H1 (cell line): ENCODE measurements around the gene ATP8B3. TPM values are rescaled to one million over a fixed set of nuclear protein-coding genes. Genes with fewer than 3 reads are reported as not detected.

Experiments
- POLR2A ChIP-seq, 2 experiments: IDR thresholded peaks; 1 replicate in 1 of 2; 2 replicates in 1 of 2; pipeline ENCODE4 v1.6.1; 2011; ENCODE audit warnings: low read depth in 2 of 2, low read length in 2 of 2, mild to moderate bottlenecking in 2 of 2; ENCODE audit errors: control extremely low read depth in 1 of 2
- RAD21 ChIP-seq, 2 experiments: IDR thresholded peaks in 1 of 2; conservative IDR thresholded peaks in 1 of 2; 2 replicates each; pipeline ENCODE4 v1.6.1; 2011; ENCODE audit warnings: low read depth in 2 of 2, low read length in 2 of 2, improper control_type of control experiment in 1 of 2, inconsistent platforms in 1 of 2, mild to moderate bottlenecking in 1 of 2, moderate library complexity in 1 of 2
- RBBP5 ChIP-seq: IDR thresholded peaks from 2 replicates; pipeline ENCODE4 v1.7.1; 2012; ENCODE audit warnings: low read depth, mild to moderate bottlenecking, inconsistent platforms, low read length, moderate library complexity, borderline replicate concordance
- RXRA ChIP-seq: IDR thresholded peaks from 2 replicates; pipeline ENCODE4 v1.6.1; 2011; ENCODE audit warnings: low read depth, mild to moderate bottlenecking, low read length, moderate library complexity; ENCODE audit not compliant: insufficient read depth
- SUZ12 ChIP-seq: fragments of 200-600 bp; sonication (generic); IDR thresholded peaks from 2 replicates; pipeline ENCODE4 v1.6.1; 2012; ENCODE audit warnings: mild to moderate bottlenecking, inconsistent platforms, low read length, moderate library complexity, mixed read lengths
- TAF1 ChIP-seq: IDR thresholded peaks from 2 replicates; pipeline ENCODE4 v1.6.1; 2011; ENCODE audit warnings: mild to moderate bottlenecking, low read depth, low read length
- TAF7 ChIP-seq: optimal IDR thresholded peaks from 2 replicates; pipeline ENCODE3; 2011; ENCODE audit warnings: low read depth, mild to moderate bottlenecking, inconsistent platforms, low read length, moderate library complexity, borderline replicate concordance
- TCF12 ChIP-seq: IDR thresholded peaks from 2 replicates; pipeline ENCODE4 v1.6.1; 2011; ENCODE audit warnings: low read depth, mild to moderate bottlenecking, low read length
- microRNA counts: library from miRNA; unstranded; fragments of <30 nt; microRNA quantifications from one replicate; lab custom pipeline; 2015
- microRNA-seq, 2 experiments: library from miRNA; unstranded; fragments of <30 nt; microRNA quantifications; one replicate each; pipeline versions ENCODE4 to v1.2.0, GENCODE V29; 2016 to 2020; ENCODE audit warnings: borderline microRNAs expressed in 2 of 2, borderline number of aligned reads in 2 of 2, borderline replicate concordance in 1 of 2
- polyA plus RNA-seq, 7 experiments: library from polyadenylated mRNA; depleted of rRNA in 3 of 7; stranded (reverse) in 5 of 7; unstranded in 2 of 7; fragments of >200 nt in 5 of 7; fragments of 200-250 nt in 2 of 7; gene quantifications; 1 replicate in 5 of 7; 2 replicates in 1 of 7; 4 replicates in 1 of 7; pipeline versions ENCODE4 v1.2.1 to v1.2.3, GENCODE V29; 2011 to 2013; ENCODE audit warnings: missing spikeins in 2 of 7, mixed read lengths in 2 of 7
- total RNA-seq: library from RNA; stranded (reverse); fragmentation: NEBNext Ultra II Directional; extraction: Animal tissue kit (Norgen Biotek cat#: 25700); gene quantifications from 2 replicates; pipeline ENCODE4 v1.2.1, GENCODE V29; 2021
- TF ChIP-seq, protein P1 (sequence below): IDR thresholded peaks from 2 replicates; pipeline ENCODE4 v1.6.1; 2011; ENCODE audit warnings: low read depth, mild to moderate bottlenecking, low read length; ENCODE audit not compliant: insufficient read depth

ATP8B3 gene
- total and polyA plus RNA-seq, 2 of the 8 experiments (the other 6 are each of a cell fraction or from before 2014, with no cell fraction given) = 4.1 to 9.3 TPM

DNA sequence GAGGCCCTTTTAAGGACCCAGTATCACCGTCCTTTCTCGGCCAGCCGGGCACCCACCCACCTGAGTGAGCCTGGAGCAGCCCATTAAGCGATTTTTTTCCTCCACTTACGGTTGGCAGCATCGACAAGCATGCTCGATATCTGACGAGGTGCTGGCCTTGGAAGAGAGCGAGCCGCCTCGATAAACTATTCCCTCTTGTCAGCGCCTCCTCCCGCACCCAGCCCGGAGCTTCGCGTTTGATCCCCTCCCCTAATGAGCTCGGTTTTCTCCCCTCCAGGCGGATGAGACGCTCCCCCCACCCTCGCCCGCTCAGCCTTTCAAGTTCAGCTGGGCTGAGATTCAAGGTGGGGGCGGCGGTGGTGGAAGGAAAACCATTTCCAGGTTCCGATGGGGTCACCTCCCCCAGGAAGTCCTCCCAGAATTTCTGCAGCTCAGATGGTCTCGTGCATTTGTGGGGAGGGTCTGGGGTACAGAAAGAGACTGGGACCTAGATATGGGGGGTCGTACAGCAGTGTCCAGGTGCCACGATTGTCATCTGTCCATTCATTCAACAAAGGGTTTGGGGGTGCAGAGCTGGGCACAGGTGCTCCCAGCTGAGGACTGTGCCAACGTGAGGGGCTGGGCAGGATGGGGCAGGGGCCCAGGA lies 77.6 kb downstream of the ATP8B3 start (continued):
- TF ChIP-seq RXRA (no peak), POLR2A (IDR thresholded peaks at IDR 0.05; ENCODE audit: control extremely low read depth in 1 of 2, low read depth in 2 of 2, low read length in 2 of 2) (no peak), TCF12 (no peak), RAD21 (IDR thresholded peaks at IDR 0.05 in 1 of 2, conservative IDR thresholded peaks at IDR 0.05 in 1 of 2; ENCODE audit: low read depth in 2 of 2, low read length in 2 of 2) (no peak), SUZ12 (no peak), TAF7 (no peak), RBBP5 (no peak), TAF1 (no peak)
- TF ChIP-seq, protein P1, sequence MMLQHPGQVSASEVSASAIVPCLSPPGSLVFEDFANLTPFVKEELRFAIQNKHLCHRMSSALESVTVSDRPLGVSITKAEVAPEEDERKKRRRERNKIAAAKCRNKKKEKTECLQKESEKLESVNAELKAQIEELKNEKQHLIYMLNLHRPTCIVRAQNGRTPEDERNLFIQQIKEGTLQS = no peak

MicroRNA genes within 50 kb of the gene (microRNA counts, 767-probe panel; counts per million panel counts)
- microRNA hsa-miR-1909-3p (lab: Ali Mortazavi, UCI) = 879 counts per million, percentile 95 among the panel's probes with 10 or more counts

Small RNAs within 50 kb of the gene (microRNA-seq; reads per million reads assigned to microRNA genes)
- gene MIR1909 = 1.4 to 3.7 reads per million in 2 experiments

Other genes starting within 250 kb of the ATP8B3 start
- gene MEX3D, start 244.0 kb downstream of the ATP8B3 start, total RNA-seq = 78.8 and 83.4 TPM in 2 replicates
- gene MEX3D, start 244.0 kb downstream of the ATP8B3 start, polyA plus RNA-seq (2011; rRNA removed) = 20.8 and 32.1 TPM in 2 replicates
- 110 and 115 TPM in 2 replicates for gene MBD3, start 219.4 kb downstream of the ATP8B3 start, total RNA-seq
- gene MBD3, start 219.4 kb downstream of the ATP8B3 start, polyA plus RNA-seq (2011; rRNA removed) = 88.2 and 113 TPM in 2 replicates
- 162 and 179 TPM in 2 replicates for gene UQCR11, start 206.8 kb downstream of the ATP8B3 start, total RNA-seq
- gene UQCR11, start 206.8 kb downstream of the ATP8B3 start, polyA plus RNA-seq (2011; rRNA removed) = 171 and 209 TPM in 2 replicates
- 340 and 348 TPM in 2 replicates for gene TCF3, start 159.7 kb downstream of the ATP8B3 start, total RNA-seq
- gene TCF3, start 159.7 kb downstream of the ATP8B3 start, polyA plus RNA-seq (2011; rRNA removed) = 241 and 471 TPM in 2 replicates
- not detected in 2 replicates for gene ONECUT3, start 58.8 kb downstream of the ATP8B3 start, total RNA-seq
- gene ONECUT3, start 58.8 kb downstream of the ATP8B3 start, polyA plus RNA-seq (2011; rRNA removed) = not detected in 2 replicates
- gene REXO1, start 36.2 kb upstream of the ATP8B3 start, total RNA-seq = 42.4 and 44.3 TPM in 2 replicates
- 44.3 and 69.6 TPM in 2 replicates for gene REXO1, start 36.2 kb upstream of the ATP8B3 start, polyA plus RNA-seq (2011; rRNA removed)
- gene KLF16, start 51.3 kb upstream of the ATP8B3 start, total RNA-seq = 45.9 and 53.2 TPM in 2 replicates
- gene KLF16, start 51.3 kb upstream of the ATP8B3 start, polyA plus RNA-seq (2011; rRNA removed) = 14.3 and 44.7 TPM in 2 replicates
- 41.2 and 45.3 TPM in 2 replicates for gene ABHD17A, start 73.2 kb upstream of the ATP8B3 start, total RNA-seq
- gene ABHD17A, start 73.2 kb upstream of the ATP8B3 start, polyA plus RNA-seq (2011; rRNA removed) = 87.4 and 98.0 TPM in 2 replicates
- gene ADAT3, start 93.1 kb upstream of the ATP8B3 start, total RNA-seq = 10.2 and 10.8 TPM in 2 replicates
- 5.4 and 9.8 TPM in 2 replicates for gene ADAT3, start 93.1 kb upstream of the ATP8B3 start, polyA plus RNA-seq (2011; rRNA removed)
- 61.4 and 65.7 TPM in 2 replicates for gene SCAMP4, start 93.1 kb upstream of the ATP8B3 start, total RNA-seq
- 17.1 and 39.6 TPM in 2 replicates for gene SCAMP4, start 93.1 kb upstream of the ATP8B3 start, polyA plus RNA-seq (2011; rRNA removed)
- 99.5 and 108 TPM in 2 replicates for gene CSNK1G2, start 128.9 kb upstream of the ATP8B3 start, total RNA-seq
- gene CSNK1G2, start 128.9 kb upstream of the ATP8B3 start, polyA plus RNA-seq (2011; rRNA removed) = 130 and 184 TPM in 2 replicates
- 92.3 and 95.3 TPM in 2 replicates for gene BTBD2, start 203.4 kb upstream of the ATP8B3 start, total RNA-seq
- 91.7 and 142 TPM in 2 replicates for gene BTBD2, start 203.4 kb upstream of the ATP8B3 start, polyA plus RNA-seq (2011; rRNA removed)
- gene MKNK2, start 239.0 kb upstream of the ATP8B3 start, total RNA-seq = 163 and 174 TPM in 2 replicates
- 166 and 200 TPM in 2 replicates for gene MKNK2, start 239.0 kb upstream of the ATP8B3 start, polyA plus RNA-seq (2011; rRNA removed)